HG03571 (cell line): ENCODE measurements around the gene PEA15.

Source experiments
- ATAC-seq: cut with Tn5 transposase; IDR thresholded peaks from one replicate; pipeline ENCODE4 v1.9.1; 2021; ENCODE audit not compliant: unreplicated experiment

Gene PEA15

DNA sequence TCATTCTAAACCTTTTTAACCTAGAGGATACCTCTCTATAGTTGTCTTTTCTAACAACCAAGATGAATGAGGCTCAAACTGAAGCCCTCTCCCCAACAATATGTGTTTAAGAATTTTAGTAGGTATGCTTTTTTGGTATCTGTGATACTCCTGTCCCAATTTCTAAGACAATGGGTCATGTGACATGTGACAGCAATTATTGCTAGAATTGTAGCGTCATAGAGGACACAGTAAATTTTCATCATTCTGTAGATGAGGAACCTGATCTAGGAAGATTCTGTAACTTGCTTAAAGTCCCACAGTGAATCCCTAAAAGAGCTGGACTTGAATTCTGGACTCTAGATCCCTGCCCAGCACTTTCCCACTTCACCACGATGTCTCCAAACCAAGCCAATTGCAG lies 26.5 kb upstream of the PEA15 start:
- no peak for ATAC-seq

DNA sequence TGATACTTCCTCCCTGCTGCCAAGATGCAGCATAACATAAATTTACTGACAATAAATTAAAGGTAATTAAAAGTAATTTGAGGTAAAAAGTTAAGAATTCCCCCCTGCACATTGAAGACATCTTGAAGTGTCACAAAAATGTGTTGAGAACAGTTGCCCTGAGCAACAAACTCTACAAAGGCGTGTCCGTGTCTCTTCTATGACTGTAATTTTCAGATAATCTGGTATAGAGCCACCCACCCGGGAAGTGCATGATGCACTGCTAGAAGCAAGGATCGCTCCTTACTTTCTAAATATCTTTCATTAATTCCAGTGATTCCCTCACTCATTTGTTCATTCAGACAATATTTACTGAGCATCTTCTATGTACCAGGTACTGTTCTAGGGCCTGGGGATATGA lies 25.8 kb upstream of the PEA15 start:
- no peak for ATAC-seq

DNA sequence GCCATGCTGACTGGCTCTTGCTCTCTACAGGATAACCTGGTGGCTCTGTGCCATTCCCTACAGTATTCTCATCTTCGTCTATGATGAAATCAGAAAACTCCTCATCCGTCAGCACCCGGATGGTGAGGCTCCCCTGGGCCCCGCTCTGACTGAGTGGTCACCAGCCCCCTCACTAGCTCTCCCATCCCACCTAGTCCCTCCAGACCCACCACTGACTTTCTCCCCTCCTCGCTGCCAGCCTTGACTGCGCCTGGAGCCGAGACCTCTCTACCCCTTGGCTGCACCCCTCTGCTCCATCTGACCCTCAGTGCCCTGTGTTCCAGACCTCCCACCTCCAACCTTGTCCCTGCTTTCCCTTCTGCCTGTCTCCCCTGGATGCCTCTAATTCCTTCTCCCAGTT lies 18.9 kb upstream of the PEA15 start:
- no peak for ATAC-seq

DNA sequence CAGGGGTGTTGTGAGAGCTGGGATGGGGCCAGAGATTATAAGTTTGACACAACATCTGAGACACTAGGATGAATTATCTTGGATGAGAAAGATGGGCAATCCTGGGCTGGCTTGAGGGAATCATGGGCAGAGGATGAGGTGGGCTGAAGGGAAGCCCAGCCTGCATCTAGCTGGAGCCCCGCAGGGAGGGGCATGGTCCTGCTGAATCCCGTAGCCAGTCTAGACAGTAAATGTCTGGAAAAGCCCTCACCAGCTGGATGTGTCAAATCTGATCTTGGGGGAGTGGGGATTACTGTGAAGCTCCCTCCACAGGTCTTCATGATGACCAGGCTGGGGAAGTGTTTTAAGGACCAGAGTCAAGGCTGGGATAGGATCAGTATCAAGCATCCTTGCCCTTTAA lies 18.5 kb upstream of the PEA15 start:
- ATAC-seq: no peak

DNA sequence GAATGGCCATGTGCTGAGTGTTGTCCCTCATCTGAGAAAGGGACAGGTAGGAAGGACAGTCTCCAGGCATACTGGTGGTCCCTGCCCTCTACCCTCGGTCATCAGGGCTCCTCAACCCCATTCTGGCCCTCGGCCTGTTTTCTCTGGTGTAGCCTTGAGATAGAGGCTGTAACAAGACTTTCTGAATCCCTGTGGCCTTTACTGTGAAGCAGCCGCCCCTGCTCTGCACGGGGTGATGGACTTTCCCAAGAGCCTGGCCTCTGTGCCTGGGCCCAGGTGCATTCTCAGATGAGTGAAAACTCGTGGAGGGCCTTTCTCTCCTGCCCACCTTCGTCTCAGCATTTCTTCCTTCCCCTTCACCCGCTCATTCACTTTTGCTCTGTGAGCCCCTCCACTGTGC lies 17.8 kb upstream of the PEA15 start:
- no peak for ATAC-seq

DNA sequence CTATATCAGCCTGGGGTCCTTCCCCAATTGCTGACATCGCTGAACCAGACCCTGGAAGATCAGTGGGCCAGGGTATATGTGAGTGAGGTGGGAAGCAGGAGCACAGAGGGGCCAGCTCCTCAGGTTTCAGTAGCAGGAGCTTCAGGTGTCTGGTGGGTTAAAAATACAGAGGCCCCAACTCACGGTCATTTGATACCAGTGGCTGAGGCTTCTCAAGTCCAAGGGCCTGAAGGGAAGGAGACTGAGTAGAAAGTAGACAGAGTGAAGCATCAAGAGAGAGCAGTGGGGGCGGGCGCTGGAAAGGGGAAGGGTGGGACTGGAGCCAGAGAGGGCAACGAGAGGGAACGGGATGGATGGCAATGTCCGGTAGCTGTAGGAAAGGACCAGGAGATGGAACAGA lies 16.8 kb upstream of the PEA15 start:
- no peak for ATAC-seq

DNA sequence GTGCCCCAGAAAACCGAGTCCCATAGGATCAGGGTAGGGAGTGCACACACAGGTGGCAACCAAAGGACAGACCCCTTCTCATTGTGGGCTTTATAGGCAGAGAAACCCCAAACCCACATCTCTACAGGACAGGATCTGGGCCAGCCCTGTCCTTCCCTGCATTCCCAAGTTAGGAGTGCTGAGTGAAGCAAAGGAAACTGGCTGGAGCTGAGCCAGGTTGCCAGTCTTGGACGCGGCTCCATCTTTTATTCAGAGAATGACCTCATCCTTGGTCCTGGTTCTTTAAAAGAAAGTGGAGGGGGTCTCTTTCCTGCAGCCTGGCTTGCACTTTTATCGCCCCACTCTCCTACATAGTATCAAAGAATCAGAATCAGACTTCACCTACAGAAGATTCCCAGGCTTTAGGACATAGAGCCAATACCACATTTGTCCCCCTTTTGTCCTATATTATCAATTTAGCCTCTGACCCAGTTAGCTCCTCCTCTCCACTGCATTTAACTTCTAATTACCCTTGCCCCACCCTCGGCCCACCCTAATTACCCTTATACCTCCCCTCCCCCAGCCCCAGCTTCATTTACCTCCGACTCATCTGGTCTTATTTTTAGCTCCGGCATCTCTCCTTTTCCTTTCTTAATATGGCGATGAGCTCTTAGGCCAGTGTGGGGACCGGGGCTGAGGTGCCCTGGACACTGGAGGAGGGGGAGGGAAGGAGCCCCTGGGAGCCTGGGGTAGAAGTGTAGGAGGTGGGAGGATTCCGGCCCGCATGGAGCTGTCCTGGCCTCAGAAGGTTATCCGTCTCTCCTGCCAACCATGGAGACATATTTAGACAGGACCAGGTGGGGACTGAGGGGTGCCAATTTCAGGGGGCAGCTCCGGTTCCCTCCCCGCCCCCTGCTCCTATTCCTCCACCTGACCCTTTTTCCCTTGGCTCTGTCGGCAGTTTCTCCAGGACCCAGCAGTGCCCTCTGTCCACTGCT lies 15.2 kb upstream of the PEA15 start, which contains the start of gene CASQ1:
Gene CASQ1 (plus strand): TSS at position 927 of the 977 bp plus-strand sequence. CDS start 177 bp downstream, outside the sequence.
- ATAC-seq: no peak

DNA sequence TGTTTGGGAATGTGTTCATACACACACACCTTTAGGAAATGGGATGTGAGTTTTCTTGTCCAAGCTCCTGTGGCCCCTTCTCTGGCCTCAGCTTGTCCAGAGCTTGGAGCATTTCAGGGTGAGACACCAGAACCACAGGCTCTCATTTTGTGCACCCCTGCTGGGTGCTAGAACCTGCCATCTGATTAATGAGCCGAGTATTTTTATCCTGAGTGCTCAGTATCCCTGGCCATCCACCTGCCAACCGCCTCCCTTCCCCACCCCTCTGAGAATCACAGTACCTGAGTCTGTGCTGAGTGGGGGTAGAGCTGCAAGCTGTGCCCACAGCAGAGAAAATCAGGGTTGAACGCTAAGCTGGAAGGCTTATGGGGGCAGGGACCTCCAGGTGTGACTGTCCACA lies 13.4 kb upstream of the PEA15 start:
- no peak for ATAC-seq

DNA sequence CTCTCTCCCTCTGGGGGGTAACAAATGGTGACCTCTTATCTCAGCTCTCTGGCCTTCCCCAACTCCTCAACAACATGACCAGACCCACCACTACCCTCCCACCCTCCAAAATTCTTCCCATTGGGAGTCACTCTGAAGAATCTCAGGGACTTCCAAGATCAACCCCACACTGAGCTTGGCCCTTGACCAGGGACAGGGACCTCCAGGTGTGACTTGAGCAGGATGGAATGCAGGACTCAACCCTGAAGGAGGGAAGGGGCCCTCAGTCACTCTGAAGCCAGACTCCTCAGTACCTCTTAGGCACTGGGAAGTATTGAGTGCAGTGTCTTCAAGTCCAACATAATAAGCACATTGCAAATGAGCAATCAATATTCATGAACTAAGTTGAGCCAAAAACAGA lies 12.9 kb upstream of the PEA15 start:
- no peak for ATAC-seq

DNA sequence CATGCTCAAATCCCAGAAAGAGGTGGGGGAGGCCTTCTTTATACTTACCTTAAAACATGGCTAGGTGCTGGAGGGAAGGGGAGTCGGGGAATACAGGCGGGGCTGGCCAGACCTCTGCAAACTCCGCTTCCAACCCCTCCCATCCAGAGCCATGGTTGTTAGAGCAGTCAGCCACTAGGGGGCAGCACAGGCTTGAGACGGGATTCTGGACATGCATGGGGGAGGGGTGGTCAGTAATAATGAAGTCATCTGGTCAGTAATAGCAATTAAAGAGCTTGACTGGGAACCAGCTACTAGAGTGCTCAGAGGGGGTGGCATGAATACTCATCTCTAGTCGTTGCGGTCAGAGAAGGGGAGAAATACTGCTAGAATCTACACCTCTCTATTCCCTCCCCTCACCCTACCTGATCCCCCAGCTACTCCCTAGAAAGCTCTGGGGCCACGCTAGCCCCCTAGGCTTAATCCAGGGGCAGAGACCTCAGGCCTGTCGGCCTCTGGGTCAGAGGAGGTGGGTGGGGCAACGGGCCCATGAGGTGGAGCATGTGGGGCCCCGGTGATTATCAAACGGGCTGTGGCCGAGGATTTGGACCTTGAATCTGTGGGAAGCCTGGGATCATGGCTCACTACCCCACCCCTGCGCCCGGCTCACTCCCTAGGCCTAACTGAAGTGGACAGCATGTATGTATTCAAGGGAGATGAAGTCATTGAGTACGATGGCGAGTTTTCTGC lies 11.9 kb upstream of the PEA15 start:
- ATAC-seq: no peak

DNA sequence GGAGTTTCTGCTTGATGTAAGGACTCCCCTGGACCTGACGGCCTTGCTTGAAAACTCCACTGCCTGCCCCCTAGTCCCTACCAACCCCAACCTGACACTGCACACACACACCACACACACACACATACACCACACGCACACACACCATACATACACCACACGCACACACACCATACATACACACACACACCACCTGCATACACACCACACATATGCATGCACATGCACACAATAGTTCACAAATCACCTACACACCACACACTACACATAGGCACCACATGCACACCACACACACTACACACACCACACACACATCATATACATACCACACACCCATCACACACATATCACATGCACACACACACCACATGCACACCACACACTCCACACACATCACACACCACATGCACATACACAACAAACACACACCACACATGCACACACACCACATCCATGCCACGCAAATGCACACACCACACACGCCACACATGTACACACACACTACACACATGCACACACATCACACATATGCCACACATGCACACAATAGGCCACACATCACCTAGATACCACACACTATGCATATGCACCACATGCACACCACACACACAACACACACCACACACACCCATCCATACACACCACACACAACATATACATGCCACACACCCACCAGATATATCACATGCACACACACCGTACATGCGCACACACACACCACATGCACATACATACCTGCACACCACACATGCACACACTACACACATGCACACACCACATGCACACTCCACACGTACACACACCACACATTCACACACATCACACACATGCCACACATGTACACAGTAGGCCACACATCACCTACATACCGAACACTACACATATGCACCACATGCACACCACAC lies 11.1 kb upstream of the PEA15 start:
- ATAC-seq: no peak

DNA sequence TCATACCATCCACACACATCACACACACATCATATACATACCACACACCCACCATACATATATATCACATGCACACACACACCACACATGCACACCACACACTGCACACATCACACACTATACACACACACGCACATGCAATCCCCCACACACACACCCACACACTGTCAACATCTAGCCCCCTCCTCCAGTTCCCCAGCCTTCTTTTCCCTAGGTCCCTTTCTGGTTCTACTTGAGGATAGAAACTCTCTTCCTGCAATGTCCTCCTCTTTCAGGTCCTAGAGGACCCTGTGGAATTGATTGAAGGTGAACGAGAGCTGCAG lies 10.5 kb upstream of the PEA15 start:
- no peak for ATAC-seq

DNA sequence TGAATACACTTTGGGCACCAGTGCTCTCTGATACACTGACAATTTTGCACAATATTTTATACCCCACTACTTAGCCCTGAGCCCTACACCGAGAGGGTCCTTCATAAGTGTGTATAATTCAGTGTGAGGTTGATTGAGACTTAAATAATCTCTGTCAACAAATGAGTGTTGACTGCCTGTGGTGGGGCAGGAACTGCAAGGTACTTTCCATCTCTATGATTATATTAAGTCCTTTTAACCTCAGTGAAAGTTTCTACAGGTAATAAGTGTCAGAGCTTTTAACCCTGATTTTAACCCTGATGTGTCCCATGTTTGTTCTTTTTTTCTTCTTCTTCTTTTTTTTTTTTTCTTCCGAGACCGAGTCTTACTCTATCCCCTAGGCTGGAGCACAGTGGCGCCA lies 9.0 kb upstream of the PEA15 start:
- ATAC-seq: no peak

DNA sequence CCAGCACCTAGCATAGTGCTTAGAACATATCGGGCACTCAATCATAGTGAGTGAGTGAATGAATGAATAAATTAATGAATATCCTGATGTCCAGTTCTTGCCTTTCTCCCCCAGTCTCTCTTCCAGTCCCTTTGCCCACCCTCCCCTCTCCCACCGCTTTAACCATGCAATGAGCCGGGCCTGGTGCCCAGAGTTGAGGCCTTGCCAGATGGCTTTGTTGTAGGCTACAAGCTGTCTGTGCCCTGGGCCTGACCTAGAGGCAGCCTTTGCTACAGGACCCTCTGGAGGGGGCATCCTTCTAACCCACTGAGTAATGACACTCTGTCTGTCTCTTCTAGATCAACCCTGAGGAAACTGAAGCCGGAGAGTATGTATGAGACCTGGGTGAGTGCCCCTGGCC lies 8.0 kb upstream of the PEA15 start:
- ATAC-seq: no peak

DNA sequence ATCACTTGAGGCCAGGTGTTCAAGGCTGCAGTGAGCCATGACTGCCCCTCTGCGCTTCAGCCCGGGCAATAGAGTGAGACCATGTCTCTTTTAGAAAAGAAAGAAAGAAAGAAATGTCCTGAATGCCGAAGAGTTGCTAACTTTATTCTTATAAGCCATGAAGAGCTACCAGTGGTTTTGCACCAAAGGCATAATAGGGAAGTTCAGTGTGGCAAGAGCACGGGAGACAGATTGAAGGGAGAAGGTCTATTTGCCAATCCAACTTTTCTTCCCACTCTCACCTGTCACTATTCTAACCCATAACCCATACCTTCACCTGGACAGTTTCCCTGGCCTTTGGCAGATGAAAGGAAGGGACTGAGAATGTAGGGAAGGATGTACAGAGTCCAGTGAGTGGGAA lies 4.4 kb upstream of the PEA15 start:
- ATAC-seq: no peak

DNA sequence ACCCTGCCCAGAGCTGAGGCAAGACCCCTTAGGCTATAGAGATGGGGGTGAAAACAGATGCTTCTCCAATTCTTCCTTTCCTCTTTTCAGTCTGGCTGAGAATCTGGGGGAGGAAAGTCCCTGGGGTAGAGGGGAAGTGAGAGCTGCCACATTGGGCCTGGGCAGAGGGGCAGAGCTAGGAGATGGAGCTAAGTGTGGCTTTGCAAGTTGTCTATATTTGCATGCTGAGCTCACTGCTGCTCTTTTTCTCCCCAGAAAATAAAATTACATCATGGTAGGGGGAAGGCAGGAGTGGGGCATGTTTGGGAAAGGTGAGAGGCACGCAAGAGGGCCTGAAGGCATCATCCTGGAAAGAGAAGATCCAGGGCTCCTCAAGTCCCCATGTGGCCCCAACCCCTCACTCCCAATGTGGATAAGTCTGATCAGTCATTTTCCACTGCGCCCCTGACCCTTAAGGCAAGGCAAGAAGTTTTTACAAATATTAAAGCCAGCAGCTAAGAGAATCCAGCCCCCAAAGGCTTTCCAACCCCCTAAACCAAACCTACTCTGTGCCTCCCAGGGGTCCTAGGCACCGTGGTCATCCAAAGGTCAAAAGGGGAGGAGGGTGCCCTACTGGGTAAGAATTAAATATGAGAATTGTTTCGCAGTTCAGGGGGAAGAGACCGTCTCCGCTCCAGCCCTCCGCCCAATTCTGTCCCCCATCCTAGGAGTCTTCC lies 500 bp upstream of the PEA15 start:
- ATAC-seq: peak; percentile 46

DNA sequence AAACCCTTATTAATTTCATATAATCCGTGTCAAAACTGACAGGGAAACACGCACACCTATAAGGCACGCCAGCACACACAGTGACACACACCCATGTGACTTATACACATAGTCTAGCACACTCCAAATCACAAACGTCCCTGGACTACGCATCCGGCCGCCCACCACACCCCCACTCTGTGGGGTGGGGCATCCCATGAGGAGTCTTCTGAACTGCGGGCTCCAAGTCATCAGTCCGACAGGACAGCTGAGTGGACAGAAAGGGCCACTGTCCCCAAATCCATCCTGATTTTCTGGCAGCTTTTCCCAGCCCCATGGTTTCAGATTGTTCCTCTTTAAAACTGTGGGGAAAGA lies 829 bp downstream of the PEA15 start:
- no peak for ATAC-seq

DNA sequence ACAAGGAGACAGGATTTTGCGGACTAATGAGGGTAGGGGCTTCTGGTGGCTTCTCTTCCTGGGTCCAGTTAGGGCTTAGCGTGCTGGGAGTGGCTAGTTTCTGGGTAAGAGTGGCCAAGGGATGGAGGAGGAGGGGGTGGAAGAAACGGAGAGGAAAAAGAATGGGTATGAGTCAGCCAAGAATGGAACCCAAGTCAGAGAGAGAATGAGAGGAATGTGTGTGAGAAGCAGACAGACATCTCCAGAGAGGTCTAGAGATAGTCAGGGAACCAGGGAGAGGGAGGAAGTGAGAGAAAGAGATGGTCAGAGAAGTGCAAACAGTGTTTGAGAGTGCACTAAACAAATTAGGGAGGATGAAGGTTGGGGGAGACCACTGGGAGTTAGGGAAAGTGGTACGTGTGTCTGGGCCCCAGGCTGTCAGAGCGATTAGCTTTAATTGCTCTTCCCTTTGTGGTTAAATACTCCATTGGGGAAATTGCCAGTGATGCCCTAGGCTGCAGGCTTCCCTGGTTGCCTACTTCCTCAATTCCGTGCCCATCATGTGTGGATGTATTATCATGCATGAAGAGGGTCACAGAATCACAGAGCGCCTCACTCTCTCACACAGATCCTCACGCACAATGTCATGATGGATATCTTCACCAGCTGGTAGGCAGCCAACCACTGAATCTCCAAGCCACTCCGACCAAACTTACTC lies 1.4 kb downstream of the PEA15 start:
- ATAC-seq: no peak

DNA sequence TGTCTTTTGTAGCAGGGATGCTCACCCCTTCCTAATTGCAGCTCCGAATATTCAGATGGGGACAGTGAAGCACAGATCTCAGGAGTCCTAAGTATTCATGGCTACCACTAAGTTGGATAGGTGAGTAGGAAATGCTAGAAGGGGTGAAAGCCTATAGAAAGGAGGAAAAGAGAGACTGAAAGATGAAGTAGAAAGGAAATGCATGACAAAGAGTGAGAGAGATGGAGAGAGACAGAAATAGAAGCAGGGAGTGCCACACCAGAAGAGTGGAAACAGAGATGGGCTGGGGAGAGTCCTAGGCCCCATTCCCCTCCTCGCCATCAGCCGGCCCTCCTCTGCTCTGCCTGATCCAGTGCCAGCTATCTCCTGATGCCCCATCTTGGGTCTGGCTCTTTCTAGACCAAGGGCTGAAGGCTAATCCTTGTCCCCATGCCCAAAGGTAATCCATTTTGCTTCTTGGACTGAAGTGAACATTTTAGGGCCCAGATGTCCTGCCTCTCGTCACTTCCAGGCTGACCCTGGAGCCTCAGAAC lies 2.0 kb downstream of the PEA15 start:
- no peak for ATAC-seq
